Kidney (tissue), 14 donors: ENCODE results near the gene COL6A2. TPM values are rescaled to one million over a fixed set of nuclear protein-coding genes. Genes with fewer than 3 reads are reported as not detected.

Experiments used
- DNase-seq, 5 donors: peaks; one replicate each; pipeline ENCODE4 v3.0.0-alpha.2; 2013 to 2020
- FAIRE-seq: peaks from 2 replicates; lab custom pipeline; 2012; peaks lifted over from hg19 to GRCh38; lab: Jason Lieb, UNC
- H3K27ac ChIP-seq, 2 donors: one replicate each; pipeline ENCODE4 v1.7.0; 2013; ENCODE audit warnings: low read depth in 2 of 2, low read length in 2 of 2, inconsistent platforms in 1 of 2
- H3K27me3 ChIP-seq: one replicate; pipeline ENCODE4 v1.7.1; 2013; ENCODE audit warnings: low read length, inconsistent platforms; ENCODE audit not compliant: control insufficient read depth, insufficient read depth
- H3K36me3 ChIP-seq, 3 donors: one replicate each; pipeline versions ENCODE4 v1.7.0 to v1.7.1; 2013; ENCODE audit warnings: low read length in 3 of 3, control low read depth in 1 of 3, inconsistent platforms in 1 of 3; ENCODE audit not compliant: insufficient read depth in 3 of 3, control insufficient read depth in 2 of 3
- H3K4me1 ChIP-seq, 3 donors: one replicate each; pipeline versions ENCODE4 v1.7.0 to v1.7.1; 2013; ENCODE audit warnings: low read length in 3 of 3, inconsistent platforms in 1 of 3, low read depth in 1 of 3; ENCODE audit not compliant: control insufficient read depth in 2 of 3, insufficient read depth in 2 of 3
- H3K4me3 ChIP-seq, 3 donors: one replicate each; pipeline versions ENCODE4 v1.7.0 to v1.8.1; 2013; ENCODE audit warnings: low read length in 3 of 3, control low read depth in 1 of 3, inconsistent platforms in 1 of 3
- H3K9ac ChIP-seq, 3 donors: one replicate each; pipeline versions ENCODE4 v1.7.0 to v1.7.1; 2013; ENCODE audit warnings: low read length in 3 of 3, control low read depth in 1 of 3, inconsistent platforms in 1 of 3
- H3K9me3 ChIP-seq, 3 donors: one replicate each; pipeline versions ENCODE4 v1.7.0 to v1.7.1; 2013; ENCODE audit warnings: low read length in 3 of 3, control low read depth in 1 of 3, inconsistent platforms in 1 of 3; ENCODE audit not compliant: control insufficient read depth in 2 of 3, insufficient read depth in 1 of 3
- CTCF ChIP-seq: IDR thresholded peaks from 3 replicates; pipeline ENCODE4 v1.5.1; 2012; ENCODE audit warnings: mild to moderate bottlenecking, moderate library complexity, borderline replicate concordance; ENCODE audit not compliant: insufficient read depth; ENCODE audit errors: extremely low read depth
- intact Hi-C: fragments of 100-400 bp; cut with DNase I; formaldehyde crosslinking; loops from one replicate; pipeline ENCODE4 v1.11.1; 2022
- polyA plus RNA-seq: library from polyadenylated mRNA; stranded (reverse); fragments of 350-450 nt; fragmentation: Illumina TruSeq; extraction: RNeasy Lipid Tissue Mini Kit (QIAGEN cat#74804); gene quantifications from one replicate; pipeline ENCODE4 v1.2.3, GENCODE V29; 2014; ENCODE audit warnings: low read depth, low replicate concordance; ENCODE audit not compliant: insufficient read depth
- total RNA-seq: library from RNA; stranded (reverse); fragmentation: NEBNext Ultra II Directional; extraction: Animal tissue kit (Norgen Biotek cat#: 25700); gene quantifications from one replicate; pipeline ENCODE4 v1.2.1, GENCODE V29; 2021
- donor health status: control.
- donor health status: control.
- donor health status: control.
- donor health status: control.
- donor health status: control.
- donor health status: DM: yes; HTN: yes; CAD: no.
- donor health status: Normal renal cell carcinoma (clear cell type).

COL6A2 gene
- total and polyA plus RNA-seq, 2 donors from 2014 or later = 52.4 to 174 TPM

- Histone ChIP-seq H3K27me3 (no peaks in the 10 kb centered on the region), H3K27ac (no peak overlapping the region), H3K9me3 (peaks cover 0 to 7% (median 3%) of the 10 kb centered on the region in 3 donors), H3K9ac (no peak overlapping the region), H3K4me3 (no peak overlapping the region), H3K36me3 (peaks cover 0 to 5% (median 0%) of the 10 kb centered on the region in 3 donors), H3K4me1 (no peaks in the 10 kb centered on the region)
- DNase-seq (peak in 2 of 5 donors; percentile 26 to 39), FAIRE-seq (no peak)
- TF ChIP-seq CTCF = no peak
- intact Hi-C loops = no loop called here
Observed at GRCh38 chr21:46110499-46111192, 12.7 kb downstream of the COL6A2 start.

GRCh38 chr21:46111193-46111571 lies 13.3 kb downstream of the COL6A2 start:
- H3K4me3 ChIP-seq = no peak overlapping the region
- no peaks in the 10 kb centered on the region for H3K4me1 ChIP-seq
- intact Hi-C loops = no loop called here
- FAIRE-seq (no peak), DNase-seq (peak in 3 of 5 donors; percentile 7 to 64 (median 31))
- peaks cover 0 to 7% (median 3%) of the 10 kb centered on the region in 3 donors for H3K9me3 ChIP-seq
- peaks cover 0 to 5% (median 0%) of the 10 kb centered on the region in 3 donors for H3K36me3 ChIP-seq
- H3K27me3 ChIP-seq = no peaks in the 10 kb centered on the region
- H3K27ac ChIP-seq = no peak overlapping the region
- TF ChIP-seq CTCF = no peak
- no peak overlapping the region for H3K9ac ChIP-seq

GRCh38 chr21:46111857-46112724 lies 14.2 kb downstream of the COL6A2 start:
- intact Hi-C loops = no loop called here
- DNase-seq (peak in 2 of 5 donors; percentile 24 to 67), FAIRE-seq (no peak)
- peaks cover 0 to 5% (median 0%) of the 10 kb centered on the region in 3 donors for H3K36me3 ChIP-seq
- H3K4me3 ChIP-seq = no peak overlapping the region
- H3K27ac ChIP-seq = no peak overlapping the region
- H3K4me1 ChIP-seq = no peaks in the 10 kb centered on the region
- TF ChIP-seq CTCF = no peak
- H3K9me3 ChIP-seq = peaks cover 0 to 7% (median 3%) of the 10 kb centered on the region in 3 donors
- H3K27me3 ChIP-seq = no peaks in the 10 kb centered on the region
- H3K9ac ChIP-seq = no peak overlapping the region
